ENCODE measurements around the gene INSYN1. TPM values are rescaled to one million over a fixed set of nuclear protein-coding genes. Genes with fewer than 3 reads are reported as not detected.

INSYN1 gene
- total and polyA plus RNA-seq, 2 donors (not counting 1 experiment from before 2014, with no cell fraction given) = not detected

- Histone ChIP-seq H2AFZ (ENCODE audit: insufficient read depth, low read depth, low read length, poor library complexity, severe bottlenecking) (no peak overlapping the region), H3K36me3 (replicated peaks in 1 of 2; ENCODE audit: control extremely low read depth in 1 of 2, control insufficient read depth in 1 of 2, extremely low read depth in 1 of 2, insufficient read depth in 2 of 2, low read length in 1 of 2) (no peaks in the 10 kb centered on the region), H3K79me2 (ENCODE audit: control insufficient read depth, insufficient read depth, low read length) (no peaks in the 10 kb centered on the region), H3K4me2 (replicated peaks; ENCODE audit: low read depth, low read length, poor library complexity, severe bottlenecking) (no peak overlapping the region), H3K9ac (ENCODE audit: low read length) (no peak overlapping the region), H3K4me3 (ENCODE audit: control extremely low read depth in 1 of 5, extremely low read depth in 1 of 5, insufficient read depth in 1 of 5, low read depth in 2 of 5, low read length in 4 of 5) (no peak overlapping the region), H3K4me1 (ENCODE audit: control insufficient read depth in 2 of 2, insufficient read depth in 2 of 2, low read length in 2 of 2) (no peaks in the 10 kb centered on the region), H3K27me3 (replicated peaks in 1 of 4; ENCODE audit: control extremely low read depth in 1 of 4, control insufficient read depth in 3 of 4, insufficient read depth in 4 of 4, low read length in 3 of 4) (peaks cover 0 to 5% (median 0%) of the 10 kb centered on the region in 4 experiments), H4K20me1 (ENCODE audit: control insufficient read depth, insufficient read depth, low read length, poor library complexity, severe bottlenecking) (no peaks in the 10 kb centered on the region), H3K9me3 (ENCODE audit: control extremely low read depth in 1 of 3, control insufficient read depth in 2 of 3, insufficient read depth in 1 of 3, low read length in 2 of 3) (no peaks in the 10 kb centered on the region), H3K27ac (ENCODE audit: low read length in 2 of 2) (no peak overlapping the region)
- Mint-ChIP-seq H3K4me3 (no peak overlapping the region), H3K27me3 (peaks cover 9% of the 10 kb centered on the region), H3K27ac (no peak overlapping the region), H3K9me3 (ENCODE audit: insufficient read depth) (no peaks in the 10 kb centered on the region), H3K4me1 (no peaks in the 10 kb centered on the region)
- 98% methylated on average over 4 of the region's 7 CpGs for WGBS (ENCODE audit: insufficient coverage)
- no peak for TF ChIP-seq EZH2 (IDR thresholded peaks at IDR 0.05; ENCODE audit: borderline replicate concordance, insufficient read depth, low read depth, low read length, poor library complexity, severe bottlenecking)
- TF ChIP-seq CTCF (IDR thresholded peaks at IDR 0.05) = no peak
- intact Hi-C loops (cut with micrococcal nuclease) = no loop called here
- CTCF ChIA-PET = no interaction called here
- ATAC-seq (ENCODE audit: low read depth) = no peak
- POLR2A ChIA-PET = no interaction called here
- DNase-seq = no peak
Observed at GRCh38 chr15:73792415-73792814, 39.3 kb upstream of the INSYN1 start.

- CTCF ChIA-PET = no interaction called here
- TF ChIP-seq CTCF (IDR thresholded peaks at IDR 0.05) = no peak
- Histone ChIP-seq H3K27me3 (replicated peaks in 1 of 4; ENCODE audit: control extremely low read depth in 1 of 4, control insufficient read depth in 3 of 4, insufficient read depth in 4 of 4, low read length in 3 of 4) (peaks cover 0 to 5% (median 0%) of the 10 kb centered on the region in 4 experiments), H3K27ac (ENCODE audit: low read length in 2 of 2) (no peak overlapping the region), H3K4me2 (replicated peaks; ENCODE audit: low read depth, low read length, poor library complexity, severe bottlenecking) (no peak overlapping the region), H3K9ac (ENCODE audit: low read length) (no peak overlapping the region), H4K20me1 (ENCODE audit: control insufficient read depth, insufficient read depth, low read length, poor library complexity, severe bottlenecking) (no peaks in the 10 kb centered on the region), H2AFZ (ENCODE audit: insufficient read depth, low read depth, low read length, poor library complexity, severe bottlenecking) (no peak overlapping the region), H3K4me3 (ENCODE audit: control extremely low read depth in 1 of 5, extremely low read depth in 1 of 5, insufficient read depth in 1 of 5, low read depth in 2 of 5, low read length in 4 of 5) (no peak overlapping the region), H3K4me1 (ENCODE audit: control insufficient read depth in 2 of 2, insufficient read depth in 2 of 2, low read length in 2 of 2) (no peaks in the 10 kb centered on the region), H3K79me2 (ENCODE audit: control insufficient read depth, insufficient read depth, low read length) (no peaks in the 10 kb centered on the region), H3K9me3 (ENCODE audit: control extremely low read depth in 1 of 3, control insufficient read depth in 2 of 3, insufficient read depth in 1 of 3, low read length in 2 of 3) (no peaks in the 10 kb centered on the region), H3K36me3 (replicated peaks in 1 of 2; ENCODE audit: control extremely low read depth in 1 of 2, control insufficient read depth in 1 of 2, extremely low read depth in 1 of 2, insufficient read depth in 2 of 2, low read length in 1 of 2) (no peaks in the 10 kb centered on the region)
- DNase-seq (no peak), ATAC-seq (ENCODE audit: low read depth) (no peak)
- intact Hi-C loops (cut with micrococcal nuclease) = no loop called here
- Mint-ChIP-seq H3K27me3 (peaks cover 9% of the 10 kb centered on the region), H3K4me3 (no peak overlapping the region), H3K9me3 (ENCODE audit: insufficient read depth) (no peaks in the 10 kb centered on the region), H3K4me1 (no peaks in the 10 kb centered on the region), H3K27ac (no peak overlapping the region)
- WGBS (ENCODE audit: insufficient coverage) = 91% methylated on average over 5 of the region's 5 CpGs
- POLR2A ChIA-PET = no interaction called here
Observed at GRCh38 chr15:73789521-73790240, 36.5 kb upstream of the INSYN1 start.
